Spleen (tissue), 11 donors: ENCODE measurements around the gene ST6GAL1. TPM values are rescaled to one million over a fixed set of nuclear protein-coding genes. Genes with fewer than 3 reads are reported as not detected.

Experiments
- DNase-seq: peaks from one replicate; pipeline ENCODE4 v3.0.0-alpha.2; 2020
- H3K27ac ChIP-seq, 8 donors: fragments of 200-600 bp; sonication (generic) in 7 of 8; 1 replicate in 4 of 8; 2 replicates in 4 of 8; pipeline versions ENCODE4 v1.5.0 to v1.8.0; 2016 to 2021; ENCODE audit warnings: inconsistent platforms in 4 of 8, mild to moderate bottlenecking in 4 of 8, moderate library complexity in 1 of 8
- H3K27me3 ChIP-seq, 7 donors: fragments of 200-600 bp; sonication (generic) in 6 of 7; replicated peaks in 1 of 7; 1 replicate in 4 of 7; 2 replicates in 3 of 7; pipeline versions ENCODE4 v1.5.0 to v1.8.0; 2016 to 2021; ENCODE audit warnings: inconsistent platforms in 3 of 7, mild to moderate bottlenecking in 1 of 7
- H3K36me3 ChIP-seq, 6 donors: fragments of 200-600 bp; sonication (generic) in 5 of 6; 1 replicate in 4 of 6; 2 replicates in 2 of 6; pipeline versions ENCODE4 v1.5.0 to v1.8.0; 2016 to 2021; ENCODE audit warnings: inconsistent platforms in 2 of 6
- H3K4me1 ChIP-seq, 6 donors: fragments of 200-600 bp; sonication (generic) in 5 of 6; 1 replicate in 3 of 6; 2 replicates in 3 of 6; pipeline versions ENCODE4 v1.5.0 to v1.8.0; 2016 to 2021; ENCODE audit warnings: inconsistent platforms in 3 of 6
- H3K4me3 ChIP-seq, 8 donors: fragments of 200-600 bp; sonication (generic) in 7 of 8; 1 replicate in 4 of 8; 2 replicates in 4 of 8; pipeline versions ENCODE4 v1.5.0 to v1.8.0; 2016 to 2021; ENCODE audit warnings: inconsistent platforms in 4 of 8, mild to moderate bottlenecking in 4 of 8, moderate library complexity in 2 of 8
- H3K9me3 ChIP-seq, 8 donors: fragments of 200-600 bp; sonication (generic) in 7 of 8; 1 replicate in 4 of 8; 2 replicates in 4 of 8; pipeline versions ENCODE4 v1.5.0 to v1.8.0; 2016 to 2021; ENCODE audit warnings: inconsistent platforms in 4 of 8
- POLR2A ChIP-seq, 3 donors: fragments of 450-650 bp; IDR thresholded peaks; one replicate each; pipeline ENCODE4 v1.5.1; 2017; ENCODE audit warnings: antibody characterized with exemption in 3 of 3, mild to moderate bottlenecking in 1 of 3
- POLR2AphosphoS5 ChIP-seq, 3 donors: sonication (generic); formaldehyde crosslinking; IDR thresholded peaks; one replicate each; pipeline ENCODE4 v1.5.1; 2017; ENCODE audit warnings: antibody characterized with exemption in 3 of 3
- WGBS, 5 donors: extraction: QIAGEN DNeasy Blood & Tissue Kit in 3 of 5; methylation state at CpG; one replicate each; pipeline versions ENCODE4 v1.1.5 to v1.1.7; 2013 to 2018; 5-methylcytosine and 5-hydroxymethylcytosine counted together
- intact Hi-C: fragments of 100-400 bp; cut with DNase I; formaldehyde crosslinking; loops from one replicate; pipeline ENCODE4 v1.15.0; 2023; ENCODE audit warnings: low total_unique reads
- polyA plus RNA-seq, 3 donors: library from polyadenylated mRNA; stranded (reverse); fragments of 200-250 nt; gene quantifications; one replicate each; pipeline ENCODE4 v1.2.1, GENCODE V29; 2013
- total RNA-seq, 7 donors: library from RNA; depleted of rRNA in 3 of 7; stranded (reverse); fragments of >200 nt in 3 of 7; fragmentation: NEBNext Ultra II Directional in 4 of 7; extraction: Animal tissue kit (Norgen Biotek cat#: 25700) in 4 of 7; gene quantifications; one replicate each; pipeline versions ENCODE4 v1.1.0 to v1.2.1, GENCODE V29; 2016 to 2021
- TF ChIP-seq, protein P1 (sequence below), 11 experiments: fragments of 200-600 bp in 7 of 11; fragments of 450-650 bp in 4 of 11; sonication (generic) in 4 of 11; IDR thresholded peaks in 8 of 11; conservative IDR thresholded peaks in 3 of 11; 1 replicate in 7 of 11; 2 replicates in 4 of 11; pipeline versions ENCODE4 v1.4.0 to v1.8.0; 2016 to 2021; ENCODE audit warnings: antibody characterized with exemption in 11 of 11, inconsistent platforms in 4 of 11, mild to moderate bottlenecking in 1 of 11
- donor health status: healthy with polysubstance abuse.
- donor health status: DM: no; HTN: no; CAD: no; lungs with moderate emphysema.
- donor health status: DM: no; HTN: no; CAD: no.
- donor health status: Bipolar disorder and iron deficiency.
- donor health status: healthy.
- donor health status: DM: no; HTN: no; CAD: no.
- donor health status: DM: yes; HTN: yes; CAD: no.

The ST6GAL1 gene
- total and polyA plus RNA-seq, 10 donors = 46.7 to 247 (median 187) TPM

GRCh38 chr3:187093320-187093719 lies 163.0 kb downstream of the ST6GAL1 start:
- intact Hi-C loops = no loop called here
- no peak for DNase-seq
- H3K27me3 ChIP-seq = no peaks in the 10 kb centered on the region
- no peaks in the 10 kb centered on the region for H3K36me3 ChIP-seq
- H3K4me3 ChIP-seq = no peak overlapping the region
- H3K9me3 ChIP-seq = peaks cover 0 to 46% (median 23%) of the 10 kb centered on the region in 8 donors
- WGBS, 5 donors = 45 to 91% (median 72%) methylated on average over 1 of the region's 1 CpG
- H3K4me1 ChIP-seq = no peaks in the 10 kb centered on the region
- no peak overlapping the region for H3K27ac ChIP-seq
- TF ChIP-seq, protein P1, sequence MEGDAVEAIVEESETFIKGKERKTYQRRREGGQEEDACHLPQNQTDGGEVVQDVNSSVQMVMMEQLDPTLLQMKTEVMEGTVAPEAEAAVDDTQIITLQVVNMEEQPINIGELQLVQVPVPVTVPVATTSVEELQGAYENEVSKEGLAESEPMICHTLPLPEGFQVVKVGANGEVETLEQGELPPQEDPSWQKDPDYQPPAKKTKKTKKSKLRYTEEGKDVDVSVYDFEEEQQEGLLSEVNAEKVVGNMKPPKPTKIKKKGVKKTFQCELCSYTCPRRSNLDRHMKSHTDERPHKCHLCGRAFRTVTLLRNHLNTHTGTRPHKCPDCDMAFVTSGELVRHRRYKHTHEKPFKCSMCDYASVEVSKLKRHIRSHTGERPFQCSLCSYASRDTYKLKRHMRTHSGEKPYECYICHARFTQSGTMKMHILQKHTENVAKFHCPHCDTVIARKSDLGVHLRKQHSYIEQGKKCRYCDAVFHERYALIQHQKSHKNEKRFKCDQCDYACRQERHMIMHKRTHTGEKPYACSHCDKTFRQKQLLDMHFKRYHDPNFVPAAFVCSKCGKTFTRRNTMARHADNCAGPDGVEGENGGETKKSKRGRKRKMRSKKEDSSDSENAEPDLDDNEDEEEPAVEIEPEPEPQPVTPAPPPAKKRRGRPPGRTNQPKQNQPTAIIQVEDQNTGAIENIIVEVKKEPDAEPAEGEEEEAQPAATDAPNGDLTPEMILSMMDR (IDR thresholded peaks at IDR 0.05 in 8 of 11, conservative IDR thresholded peaks at IDR 0.05 in 3 of 11) = no peak
- no peak for TF ChIP-seq POLR2AphosphoS5 (IDR thresholded peaks at IDR 0.05)
- TF ChIP-seq POLR2A (IDR thresholded peaks at IDR 0.05) = no peak

DNA sequence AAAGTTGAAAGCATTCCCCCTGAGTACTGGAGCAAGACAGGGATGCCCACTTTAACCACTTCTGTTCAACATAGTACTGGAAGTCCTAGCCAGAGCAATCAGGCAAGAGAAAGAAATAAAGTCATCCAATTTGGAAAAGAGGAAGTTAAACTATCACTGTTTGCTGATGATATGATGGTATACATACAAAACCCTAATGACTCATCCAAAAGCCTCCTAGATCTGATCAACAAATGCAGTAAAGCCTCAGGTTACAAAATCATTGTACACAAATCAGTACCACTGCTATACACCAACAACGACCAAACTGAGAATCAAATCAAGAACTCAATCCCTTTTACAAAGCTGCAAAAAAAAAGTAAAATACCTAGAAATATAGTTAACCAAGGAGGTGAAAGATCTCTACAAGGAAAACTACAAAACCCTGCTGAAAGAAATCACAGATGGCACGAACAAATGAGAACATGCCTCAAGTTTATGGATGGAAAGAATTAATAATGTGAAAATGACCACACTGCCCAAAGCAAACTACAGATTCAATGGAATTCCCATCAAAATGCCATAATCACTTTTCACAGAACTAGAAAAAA lies 168.7 kb downstream of the ST6GAL1 start:
- peaks cover 0 to 14% (median under 1%) of the 10 kb centered on the region in 8 donors for H3K9me3 ChIP-seq
- H3K4me1 ChIP-seq = peaks cover 0 to 19% (median 16%) of the 10 kb centered on the region in 6 donors
- H3K4me3 ChIP-seq = no peak overlapping the region
- intact Hi-C loops = no loop called here
- no peaks in the 10 kb centered on the region for H3K27me3 ChIP-seq
- no peaks in the 10 kb centered on the region for H3K36me3 ChIP-seq
- H3K27ac ChIP-seq = no peak overlapping the region
- TF ChIP-seq, protein P1 (IDR thresholded peaks at IDR 0.05 in 8 of 11, conservative IDR thresholded peaks at IDR 0.05 in 3 of 11) = no peak
- no peak for TF ChIP-seq POLR2AphosphoS5 (IDR thresholded peaks at IDR 0.05)
- no peak for TF ChIP-seq POLR2A (IDR thresholded peaks at IDR 0.05)
- WGBS, 5 donors = 78 to 91% (median 84%) methylated on average over 2 of the region's 2 CpGs
- DNase-seq = no peak

DNA sequence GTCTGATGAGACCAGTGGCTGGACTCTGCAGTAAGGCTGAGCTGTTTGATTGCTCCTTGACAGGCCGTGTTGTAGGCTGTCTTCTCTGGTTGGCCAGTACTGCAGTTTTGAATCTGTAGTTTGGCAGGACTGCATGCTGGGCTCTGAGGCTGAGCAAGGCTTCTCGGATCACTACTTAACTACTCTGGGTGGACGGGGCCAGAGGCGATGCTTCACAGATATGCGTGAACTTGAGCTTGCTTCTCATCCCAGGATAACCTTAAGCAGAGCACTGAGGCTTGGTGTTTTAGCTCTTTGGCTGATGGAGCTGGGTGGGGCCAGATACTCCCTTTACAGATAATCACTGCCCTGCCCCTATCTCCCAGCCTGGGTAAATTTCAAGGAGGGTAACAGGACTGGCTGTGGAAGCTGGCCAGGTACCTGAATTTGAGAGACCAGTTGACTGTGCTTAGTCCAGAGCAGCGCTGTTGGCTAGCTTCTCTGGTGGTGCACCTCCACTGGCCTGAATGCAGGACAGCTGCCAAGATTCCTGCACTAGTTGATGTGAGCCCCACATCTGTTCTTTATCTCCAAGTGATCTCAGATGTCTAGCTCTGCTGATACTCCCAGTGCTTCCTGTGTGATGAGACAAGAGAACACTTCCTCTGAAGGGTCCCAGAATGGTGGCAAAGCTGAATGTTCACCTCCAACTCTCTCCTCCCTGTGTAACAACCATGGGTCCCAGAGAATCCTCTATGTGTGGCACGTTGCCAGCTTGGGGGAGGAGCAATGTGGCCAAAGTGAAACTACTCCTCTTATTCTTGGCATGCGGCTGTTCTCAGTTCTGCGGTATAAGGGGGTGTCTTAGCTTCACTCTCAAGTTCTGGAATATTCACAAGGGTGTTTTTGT lies 171.1 kb downstream of the ST6GAL1 start:
- WGBS, 5 donors = 50 to 60% (median 57%) methylated on average over 8 to 9 of the region's 9 CpGs
- intact Hi-C loops = no loop called here
- Histone ChIP-seq H3K36me3 (no peaks in the 10 kb centered on the region), H3K27me3 (no peaks in the 10 kb centered on the region), H3K4me1 (peaks cover 0 to 19% (median 16%) of the 10 kb centered on the region in 6 donors), H3K4me3 (peak overlapping the region in 4 of 8 donors; percentile 9 to 62 (median 28)), H3K27ac (peak overlapping the region in 7 of 8 donors; percentile 7 to 71 (median 52)), H3K9me3 (peaks cover 0 to 6% (median 0%) of the 10 kb centered on the region in 8 donors)
- peak; percentile 78 for DNase-seq
- TF ChIP-seq POLR2AphosphoS5 (IDR thresholded peaks at IDR 0.05) = peak in 1 of 3 donors; percentile 61
- TF ChIP-seq, protein P1 (IDR thresholded peaks at IDR 0.05 in 8 of 11, conservative IDR thresholded peaks at IDR 0.05 in 3 of 11) = no peak
